K562 (cell line): ENCODE results near the gene PHACTR2. TPM values are rescaled to one million over a fixed set of nuclear protein-coding genes. Genes with fewer than 3 reads are reported as not detected.

ENCODE experiments used
- ATAC-seq: fragments of 200-7000 bp; cut with Tn5 transposase; 3 replicates; pipeline ENCODE4 v1.9.1; 2020; ENCODE audit warnings: moderate library complexity
- BruUV-seq: library from RNA; stranded (reverse); fragments of 400-500 nt; replicated peaks from 2 replicates; lab custom pipeline; 2021; lab: Mats Ljungman, UMichigan
- CTCF ChIA-PET: fragments of 300-600 bp; formaldehyde crosslinking; extraction: SDS; loops from one replicate; lab custom pipeline; 2021; ENCODE audit warnings: low intra/inter-chr PET ratio; lab: Yijun Ruan, JAX
- POLR2A ChIA-PET: fragments of 300-600, 350-650 bp; sonication (Branson Sonifier 250); formaldehyde crosslinking; extraction: SDS; loops from one replicate; lab custom pipeline; 2021; ENCODE audit warnings: antibody characterized with exemption, inconsistent platforms; lab: Yijun Ruan, JAX
- DNase-seq, 4 experiments: peaks; one replicate each; pipeline versions ENCODE4 v3.0.0 to v3.0.0-alpha.2; 2011 to 2018; ENCODE audit warnings: low spot score in 3 of 4, mixed read lengths in 3 of 4; ENCODE audit errors: extremely low read depth in 1 of 4
- FAIRE-seq: peaks from 2 replicates; lab custom pipeline; 2011; peaks lifted over from hg19 to GRCh38; lab: Jason Lieb, UNC
- H2AFZ ChIP-seq: 2 replicates; pipeline ENCODE4 v1.6.0; 2011; ENCODE audit warnings: low read depth, low read length, control low read depth, inconsistent platforms
- H3K27ac ChIP-seq: fragments of 200-600 bp; 3 replicates; pipeline ENCODE4 v1.8.0; 2011; ENCODE audit warnings: low read depth, mild to moderate bottlenecking, control low read depth, inconsistent platforms, low read length, moderate library complexity, mixed read lengths; ENCODE audit errors: extremely low read depth
- H3K27me3 ChIP-seq, 2 experiments: fragments of 300-600 bp in 1 of 2; 2 replicates in 1 of 2; 3 replicates in 1 of 2; pipeline versions ENCODE4 v1.6.0 to v1.8.0; 2011; ENCODE audit warnings: inconsistent platforms in 2 of 2, low read length in 2 of 2, mild to moderate bottlenecking in 1 of 2, mixed read lengths in 1 of 2, moderate library complexity in 1 of 2; ENCODE audit not compliant: control insufficient read depth in 2 of 2, insufficient read depth in 2 of 2
- H3K36me3 ChIP-seq: fragments of 300-600 bp; 3 replicates; pipeline ENCODE4 v1.8.0; 2011; ENCODE audit warnings: mild to moderate bottlenecking, low read length, inconsistent platforms; ENCODE audit not compliant: control insufficient read depth, insufficient read depth
- H3K4me1 ChIP-seq, 2 experiments: fragments of 200-600 bp in 1 of 2; replicated peaks in 1 of 2; 2 replicates in 1 of 2; 3 replicates in 1 of 2; pipeline versions ENCODE4 v1.5.1 to v1.8.0; 2011; ENCODE audit warnings: inconsistent platforms in 2 of 2, low read length in 2 of 2, mild to moderate bottlenecking in 1 of 2, mixed read lengths in 1 of 2, moderate library complexity in 1 of 2; ENCODE audit not compliant: control insufficient read depth in 2 of 2, insufficient read depth in 2 of 2
- H3K4me2 ChIP-seq: 2 replicates; pipeline ENCODE4 v1.6.1; 2011; ENCODE audit warnings: low read length, control low read depth, inconsistent platforms, mixed read lengths; ENCODE audit not compliant: insufficient read depth
- H3K4me3 ChIP-seq: fragments of 200-600 bp; sonication (generic), shearing (Covaris generic); 2 replicates; pipeline ENCODE4 v1.5.1; 2016; ENCODE audit warnings: control low read depth, inconsistent platforms
- H3K79me2 ChIP-seq: fragments of 200-600 bp; 3 replicates; pipeline ENCODE4 v1.8.0; 2011; ENCODE audit warnings: low read length, inconsistent platforms; ENCODE audit not compliant: control insufficient read depth, insufficient read depth
- H3K9ac ChIP-seq, 2 experiments: 2 replicates each; pipeline versions ENCODE4 v1.6.0 to v1.6.1; 2011; ENCODE audit warnings: low read depth in 2 of 2, low read length in 2 of 2, control low read depth in 1 of 2, inconsistent platforms in 1 of 2, mild to moderate bottlenecking in 1 of 2, mixed read lengths in 1 of 2; ENCODE audit not compliant: insufficient read depth in 1 of 2
- H3K9me1 ChIP-seq: one replicate; pipeline ENCODE4 v1.6.0; 2011; ENCODE audit warnings: inconsistent platforms, mild to moderate bottlenecking, low read length, moderate library complexity; ENCODE audit not compliant: control insufficient read depth, insufficient read depth
- H3K9me3 ChIP-seq: replicated peaks from 2 replicates; pipeline ENCODE4 v1.5.1; 2011; ENCODE audit warnings: low read depth, low read length, inconsistent platforms; ENCODE audit not compliant: control insufficient read depth, insufficient read depth
- H4K20me1 ChIP-seq: replicated peaks from 2 replicates; pipeline ENCODE4 v1.6.1; 2011; ENCODE audit warnings: low read length, inconsistent platforms, mixed read lengths; ENCODE audit not compliant: control insufficient read depth, insufficient read depth
- CBFB ChIP-seq: sonication (generic); formaldehyde crosslinking; IDR thresholded peaks from 2 replicates; pipeline ENCODE4 v1.4.0; 2020; ENCODE audit warnings: mild to moderate bottlenecking, missing genetic modification reagents
- NFE2L1 ChIP-seq: fragments of 450-650 bp; IDR thresholded peaks from 2 replicates; pipeline ENCODE4 v1.6.1; 2016; ENCODE audit warnings: missing genetic modification characterization, low read depth, mild to moderate bottlenecking, missing compliant biosample characterization, moderate library complexity, borderline replicate concordance
- TCF3 ChIP-seq: sonication (generic); formaldehyde crosslinking; IDR thresholded peaks from 2 replicates; pipeline ENCODE4 v1.4.0; 2020; ENCODE audit warnings: mild to moderate bottlenecking, missing genetic modification reagents
- ZNF584 ChIP-seq: fragments of 200-800 bp; sonication (Bioruptor generic); IDR thresholded peaks from 2 replicates; pipeline ENCODE4 v1.6.1; 2016; ENCODE audit warnings: low read depth, mild to moderate bottlenecking, missing genetic modification characterization, missing compliant biosample characterization
- WGBS: fragments of 100-300 bp; shearing (Covaris generic); methylation state at CpG from one replicate; pipeline ENCODE4 v1.1.6; 2016; ENCODE audit warnings: low coverage, mixed read lengths; ENCODE audit not compliant: insufficient coverage; ENCODE audit errors: missing lambda C conversion rate; 5-methylcytosine and 5-hydroxymethylcytosine counted together
- in situ Hi-C: fragments of 300-500 bp; cut with MboI; formaldehyde crosslinking; loops from 4 replicates; pipeline ENCODE4 v1.15.0; 2018; ENCODE audit warnings: inconsistent platforms, mixed read lengths
- intact Hi-C: fragments of 100-400 bp; cut with micrococcal nuclease; formaldehyde crosslinking; loops from 2 replicates; pipeline ENCODE4 v1.14.2; 2022
- polyA plus RNA-seq, 8 experiments: library from polyadenylated mRNA; depleted of rRNA in 4 of 8; stranded (reverse) in 5 of 8; unstranded in 3 of 8; fragments of >200 nt; fragmentation: Nextera tagmentation in 2 of 8; fragmentation: Illumina TruSeq in 1 of 8; extraction: Ambion mirVana in 2 of 8; extraction: Trizol in 1 of 8; gene quantifications; 2 replicates each; pipeline versions ENCODE4 v1.2.1 to v1.2.3, GENCODE V29; 2011 to 2014; ENCODE audit warnings: inconsistent platforms in 1 of 8, missing spikeins in 1 of 8
- total RNA-seq, 7 experiments: library from RNA; depleted of rRNA in 6 of 7; stranded (reverse); fragments of >200 nt in 6 of 7; fragmentation: Illumina TruSeq in 2 of 7; extraction: Trizol in 2 of 7; gene quantifications; 2 replicates each; pipeline versions ENCODE4 v1.2.1 to v1.2.3, GENCODE V29; 2011 to 2021; ENCODE audit warnings: low replicate concordance in 1 of 7
- TF ChIP-seq, protein P1 (sequence below): fragments of 450-650 bp; formaldehyde crosslinking; IDR thresholded peaks from 2 replicates; pipeline ENCODE4 v1.4.0; 2022; ENCODE audit warnings: missing genetic modification characterization
- TF ChIP-seq, protein P2 (sequence below): fragments of 450-650 bp; IDR thresholded peaks from 2 replicates; pipeline ENCODE4 v1.6.1; 2018; ENCODE audit not compliant: partially characterized antibody

The PHACTR2 gene
- total and polyA plus RNA-seq, 9 of the 15 experiments (the other 6 are each of a cell fraction or from before 2014, with no cell fraction given), result 5.3 to 52.5 (median 22.9) TPM

DNA sequence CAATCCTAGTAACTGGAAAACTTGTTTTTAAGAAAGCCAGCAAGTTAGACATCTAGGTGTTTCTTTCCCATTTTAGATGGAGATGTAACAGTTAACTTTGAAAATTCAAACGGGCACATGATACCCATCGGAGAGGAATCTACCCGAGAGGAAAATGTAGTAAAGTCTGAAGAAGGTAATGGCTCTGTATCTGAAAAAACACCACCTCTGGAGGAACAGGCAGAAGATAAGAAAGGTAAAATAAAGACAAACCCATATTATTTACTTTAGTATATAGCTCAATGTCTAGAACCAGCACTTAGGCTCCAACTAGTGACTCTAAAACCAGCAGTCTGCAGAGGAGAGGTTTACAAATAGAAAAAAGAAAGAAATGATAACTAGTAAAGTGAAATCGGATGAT lies 75.9 kb downstream of the PHACTR2 start:
- Histone ChIP-seq H3K4me2 (no peak overlapping the region), H3K27me3 (no peaks in the 10 kb centered on the region), H3K9ac (no peak overlapping the region), H4K20me1 (no peaks in the 10 kb centered on the region), H3K27ac (no peak overlapping the region), H3K79me2 (no peaks in the 10 kb centered on the region), H3K4me3 (no peak overlapping the region), H3K4me1 (peaks cover 4 to 9% of the 10 kb centered on the region in 2 experiments; a peak in 3 of 5 replicates), H3K9me3 (0 out of 2 replicates have a peak, but pooled peaks cover 2% of the 10 kb centered on the region), H2AFZ (no peak overlapping the region), H3K9me1 (no peaks in the 10 kb centered on the region), H3K36me3 (peaks cover 3% of the 10 kb centered on the region; the same call in 1 of the 3 replicates)
- in situ Hi-C loops, result no loop called here
- POLR2A ChIA-PET, result interaction anchor here (0.9 kb wide), 1 partner anchor 18 kb away, joined by 3 read pairs; no protein-coding TSS in a partner anchor
- FAIRE-seq (no peak), ATAC-seq (no peak), DNase-seq (no peak)
- BruUV-seq, result no TSS peak
- 80% methylated on average over 4 of the region's 4 CpGs for WGBS
- CTCF ChIA-PET, result no interaction called here
- intact Hi-C loops, result no loop called here
- no peak for TF ChIP-seq CBFB (CRISPR knock-in tag)
- TF ChIP-seq, protein P1, sequence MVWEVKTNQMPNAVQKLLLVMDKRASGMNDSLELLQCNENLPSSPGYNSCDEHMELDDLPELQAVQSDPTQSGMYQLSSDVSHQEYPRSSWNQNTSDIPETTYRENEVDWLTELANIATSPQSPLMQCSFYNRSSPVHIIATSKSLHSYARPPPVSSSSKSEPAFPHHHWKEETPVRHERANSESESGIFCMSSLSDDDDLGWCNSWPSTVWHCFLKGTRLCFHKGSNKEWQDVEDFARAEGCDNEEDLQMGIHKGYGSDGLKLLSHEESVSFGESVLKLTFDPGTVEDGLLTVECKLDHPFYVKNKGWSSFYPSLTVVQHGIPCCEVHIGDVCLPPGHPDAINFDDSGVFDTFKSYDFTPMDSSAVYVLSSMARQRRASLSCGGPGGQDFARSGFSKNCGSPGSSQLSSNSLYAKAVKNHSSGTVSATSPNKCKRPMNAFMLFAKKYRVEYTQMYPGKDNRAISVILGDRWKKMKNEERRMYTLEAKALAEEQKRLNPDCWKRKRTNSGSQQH (CRISPR knock-in tag), result no peak
- no peak for TF ChIP-seq NFE2L1
- TF ChIP-seq, protein P2, sequence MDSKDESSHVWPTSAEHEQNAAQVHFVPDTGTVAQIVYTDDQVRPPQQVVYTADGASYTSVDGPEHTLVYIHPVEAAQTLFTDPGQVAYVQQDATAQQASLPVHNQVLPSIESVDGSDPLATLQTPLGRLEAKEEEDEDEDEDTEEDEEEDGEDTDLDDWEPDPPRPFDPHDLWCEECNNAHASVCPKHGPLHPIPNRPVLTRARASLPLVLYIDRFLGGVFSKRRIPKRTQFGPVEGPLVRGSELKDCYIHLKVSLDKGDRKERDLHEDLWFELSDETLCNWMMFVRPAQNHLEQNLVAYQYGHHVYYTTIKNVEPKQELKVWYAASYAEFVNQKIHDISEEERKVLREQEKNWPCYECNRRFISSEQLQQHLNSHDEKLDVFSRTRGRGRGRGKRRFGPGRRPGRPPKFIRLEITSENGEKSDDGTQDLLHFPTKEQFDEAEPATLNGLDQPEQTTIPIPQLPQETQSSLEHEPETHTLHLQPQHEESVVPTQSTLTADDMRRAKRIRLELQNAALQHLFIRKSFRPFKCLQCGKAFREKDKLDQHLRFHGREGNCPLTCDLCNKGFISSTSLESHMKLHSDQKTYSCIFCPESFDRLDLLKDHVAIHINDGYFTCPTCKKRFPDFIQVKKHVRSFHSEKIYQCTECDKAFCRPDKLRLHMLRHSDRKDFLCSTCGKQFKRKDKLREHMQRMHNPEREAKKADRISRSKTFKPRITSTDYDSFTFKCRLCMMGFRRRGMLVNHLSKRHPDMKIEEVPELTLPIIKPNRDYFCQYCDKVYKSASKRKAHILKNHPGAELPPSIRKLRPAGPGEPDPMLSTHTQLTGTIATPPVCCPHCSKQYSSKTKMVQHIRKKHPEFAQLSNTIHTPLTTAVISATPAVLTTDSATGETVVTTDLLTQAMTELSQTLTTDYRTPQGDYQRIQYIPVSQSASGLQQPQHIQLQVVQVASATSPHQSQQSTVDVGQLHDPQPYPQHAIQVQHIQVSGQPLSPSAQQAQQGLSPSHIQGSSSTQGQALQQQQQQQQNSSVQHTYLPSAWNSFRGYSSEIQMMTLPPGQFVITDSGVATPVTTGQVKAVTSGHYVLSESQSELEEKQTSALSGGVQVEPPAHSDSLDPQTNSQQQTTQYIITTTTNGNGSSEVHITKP, result no peak
- TF ChIP-seq ZNF584, result no peak
- TF ChIP-seq TCF3 (CRISPR knock-in tag), result no peak
